H1 (cell line): ENCODE measurements around the gene MMP20. TPM values are rescaled to one million over a fixed set of nuclear protein-coding genes. Genes with fewer than 3 reads are reported as not detected.

Source experiments
- CTCF ChIA-PET: fragments of 300-600 bp; sonication (Branson Sonifier 250); formaldehyde crosslinking; loops from one replicate; lab custom pipeline; 2021; ENCODE audit not compliant: partially characterized antibody; lab: Charles Lee
- POLR2A ChIA-PET: fragments of 300-600 bp; sonication (Branson Sonifier 250); formaldehyde crosslinking; loops from one replicate; lab custom pipeline; 2021; ENCODE audit warnings: inconsistent platforms; ENCODE audit not compliant: partially characterized antibody; lab: Charles Lee
- DNase-seq, 2 experiments: peaks; one replicate each; pipeline versions ENCODE4 v3.0.0 to v3.0.0-alpha.2; 2010 to 2022; ENCODE audit warnings: low spot score in 2 of 2, low read depth in 1 of 2, mixed read lengths in 1 of 2
- FAIRE-seq: peaks from 2 replicates; lab custom pipeline; 2011; peaks lifted over from hg19 to GRCh38; lab: Jason Lieb, UNC
- H2AFZ ChIP-seq: 2 replicates; pipeline ENCODE4 v1.8.1; 2012; ENCODE audit warnings: low read length, inconsistent platforms
- H2AK5ac ChIP-seq: 2 replicates; pipeline ENCODE4 v1.6.1; 2013; ENCODE audit warnings: low read depth, low read length
- H2BK120ac ChIP-seq: replicated peaks from 2 replicates; pipeline ENCODE3; 2013; ENCODE audit warnings: low read depth, low read length, inconsistent platforms
- H2BK12ac ChIP-seq: 2 replicates; pipeline ENCODE4 v1.6.1; 2013; ENCODE audit warnings: low read depth, low read length
- H2BK15ac ChIP-seq: 2 replicates; pipeline ENCODE4 v1.6.1; 2013; ENCODE audit warnings: low read length
- H2BK20ac ChIP-seq: 2 replicates; pipeline ENCODE4 v1.6.1; 2013; ENCODE audit warnings: low read length
- H2BK5ac ChIP-seq: 2 replicates; pipeline ENCODE4 v1.6.1; 2013; ENCODE audit warnings: low read depth, low read length
- H3K14ac ChIP-seq: 2 replicates; pipeline ENCODE4 v1.6.1; 2013; ENCODE audit warnings: inconsistent platforms; ENCODE audit not compliant: insufficient read length
- H3K18ac ChIP-seq: 2 replicates; pipeline ENCODE4 v1.6.1; 2013; ENCODE audit warnings: low read length; ENCODE audit errors: extremely low read depth
- H3K23ac ChIP-seq: 2 replicates; pipeline ENCODE4 v1.6.1; 2013; ENCODE audit warnings: inconsistent platforms; ENCODE audit not compliant: insufficient read length
- H3K23me2 ChIP-seq: 2 replicates; pipeline ENCODE4 v1.6.1; 2013; ENCODE audit warnings: low read depth, low read length
- H3K27ac ChIP-seq: 2 replicates; pipeline ENCODE4 v1.6.1; 2011; ENCODE audit warnings: low read depth, low read length, inconsistent platforms
- H3K27me3 ChIP-seq, 4 experiments: replicated peaks in 1 of 4; 1 replicate in 1 of 4; 2 replicates in 3 of 4; pipeline versions ENCODE4 v1.6.1 to v1.8.1; 2011 to 2013; ENCODE audit warnings: low read length in 3 of 4, mild to moderate bottlenecking in 3 of 4, inconsistent platforms in 2 of 4, mixed read lengths in 2 of 4, moderate library complexity in 1 of 4; ENCODE audit not compliant: control insufficient read depth in 3 of 4, insufficient read depth in 3 of 4; ENCODE audit errors: extremely low read depth in 1 of 4
- H3K36me3 ChIP-seq, 4 experiments: 2 replicates each; pipeline versions ENCODE4 v1.6.1 to v1.8.1; 2011 to 2013; ENCODE audit warnings: mild to moderate bottlenecking in 4 of 4, low read length in 3 of 4, moderate library complexity in 2 of 4, control low read depth in 1 of 4, inconsistent platforms in 1 of 4; ENCODE audit not compliant: insufficient read depth in 4 of 4, control insufficient read depth in 2 of 4
- H3K4ac ChIP-seq: replicated peaks from 2 replicates; pipeline ENCODE3; 2013; ENCODE audit warnings: low read length, low read depth, mixed read lengths, inconsistent platforms; ENCODE audit not compliant: insufficient read length
- H3K4me1 ChIP-seq, 4 experiments: replicated peaks in 1 of 4; 1 replicate in 1 of 4; 2 replicates in 3 of 4; pipeline versions ENCODE4 v1.6.1 to v1.8.1; 2011 to 2013; ENCODE audit warnings: low read length in 3 of 4, inconsistent platforms in 2 of 4, mixed read lengths in 1 of 4; ENCODE audit not compliant: insufficient read depth in 4 of 4, control insufficient read depth in 3 of 4
- H3K4me2 ChIP-seq, 2 experiments: 2 replicates each; pipeline versions ENCODE4 v1.6.1 to v1.8.1; 2011 to 2013; ENCODE audit warnings: low read depth in 2 of 2, low read length in 2 of 2, control low read depth in 1 of 2, inconsistent platforms in 1 of 2, mild to moderate bottlenecking in 1 of 2; ENCODE audit not compliant: insufficient read depth in 1 of 2
- H3K4me3 ChIP-seq, 4 experiments: fragments of 200-600, 300-600 bp in 1 of 4; sonication (generic), shearing (Covaris generic), sonication (Bioruptor Twin) in 1 of 4; 2 replicates each; pipeline versions ENCODE4 v1.5.1 to v1.8.1; 2011 to 2016; ENCODE audit warnings: low read length in 4 of 4, low read depth in 3 of 4, control low read depth in 2 of 4, inconsistent platforms in 2 of 4, mild to moderate bottlenecking in 2 of 4, mixed read lengths in 1 of 4, moderate library complexity in 1 of 4; ENCODE audit not compliant: insufficient read depth in 2 of 4; ENCODE audit errors: extremely low read depth in 1 of 4
- H3K56ac ChIP-seq: replicated peaks from 2 replicates; pipeline ENCODE3; 2013; ENCODE audit warnings: low read depth, mild to moderate bottlenecking, mixed read lengths, low read length, inconsistent platforms; ENCODE audit not compliant: insufficient read length
- H3K79me1 ChIP-seq: 2 replicates; pipeline ENCODE4 v1.6.1; 2013; ENCODE audit warnings: low read depth, low read length, control low read depth
- H3K79me2 ChIP-seq, 2 experiments: 2 replicates each; pipeline versions ENCODE4 v1.6.1 to v1.8.1; 2012 to 2013; ENCODE audit warnings: low read length in 2 of 2, mild to moderate bottlenecking in 2 of 2, inconsistent platforms in 1 of 2; ENCODE audit not compliant: insufficient read depth in 2 of 2, control insufficient read depth in 1 of 2
- H3K9ac ChIP-seq, 4 experiments: replicated peaks in 1 of 4; 1 replicate in 1 of 4; 2 replicates in 3 of 4; pipeline versions ENCODE4 v1.6.1 to v1.8.1; 2011 to 2013; ENCODE audit warnings: low read depth in 3 of 4, low read length in 3 of 4, control low read depth in 2 of 4, mild to moderate bottlenecking in 2 of 4, moderate library complexity in 2 of 4, inconsistent platforms in 1 of 4; ENCODE audit errors: extremely low read depth in 1 of 4
- H3K9me3 ChIP-seq, 2 experiments: 2 replicates each; pipeline versions ENCODE4 v1.6.1 to v1.8.1; 2012 to 2013; ENCODE audit warnings: mild to moderate bottlenecking in 2 of 2, moderate library complexity in 2 of 2, control low read depth in 1 of 2, inconsistent platforms in 1 of 2, low read depth in 1 of 2, low read length in 1 of 2, mixed read lengths in 1 of 2; ENCODE audit not compliant: insufficient read depth in 2 of 2
- H4K20me1 ChIP-seq, 2 experiments: replicated peaks in 1 of 2; 2 replicates each; pipeline versions ENCODE3 to v1.8.1; 2011 to 2013; ENCODE audit warnings: inconsistent platforms in 2 of 2, low read length in 2 of 2, mild to moderate bottlenecking in 1 of 2; ENCODE audit not compliant: insufficient read depth in 2 of 2, control insufficient read depth in 1 of 2
- H4K5ac ChIP-seq: 2 replicates; pipeline ENCODE4 v1.6.1; 2013; ENCODE audit warnings: low read length, low read depth, mixed read lengths, inconsistent platforms; ENCODE audit not compliant: insufficient read length
- H4K8ac ChIP-seq: 2 replicates; pipeline ENCODE4 v1.8.0; 2013; ENCODE audit warnings: mild to moderate bottlenecking, moderate library complexity, low read length, inconsistent platforms; ENCODE audit not compliant: insufficient read depth; ENCODE audit errors: extremely low read depth
- H4K91ac ChIP-seq: replicated peaks from 2 replicates; pipeline ENCODE3; 2013; ENCODE audit warnings: low read length, mixed read lengths, inconsistent platforms; ENCODE audit not compliant: insufficient read length
- ATF2 ChIP-seq: IDR thresholded peaks from 2 replicates; pipeline ENCODE4 v1.6.1; 2012; ENCODE audit warnings: low read length, inconsistent platforms
- WGBS, 2 experiments: shearing (Covaris generic) in 1 of 2; methylation state at CpG; one replicate each; pipeline versions ENCODE4 v1.1.6 to v1.1.7; 2013 to 2015; ENCODE audit warnings: low lambda C conversion rate in 2 of 2, mixed read lengths in 2 of 2, inconsistent platforms in 1 of 2, low coverage in 1 of 2, missing lambda C conversion rate in 1 of 2; ENCODE audit not compliant: insufficient replicate concordance in 2 of 2, insufficient coverage in 1 of 2, insufficient read length in 1 of 2; ENCODE audit errors: extremely low coverage in 1 of 2, missing lambda C conversion rate in 1 of 2; 5-methylcytosine and 5-hydroxymethylcytosine counted together
- polyA plus RNA-seq, 7 experiments: library from polyadenylated mRNA; depleted of rRNA in 3 of 7; stranded (reverse) in 5 of 7; unstranded in 2 of 7; fragments of >200 nt in 5 of 7; fragments of 200-250 nt in 2 of 7; gene quantifications; 1 replicate in 5 of 7; 2 replicates in 1 of 7; 4 replicates in 1 of 7; pipeline versions ENCODE4 v1.2.1 to v1.2.3, GENCODE V29; 2011 to 2013; ENCODE audit warnings: missing spikeins in 2 of 7, mixed read lengths in 2 of 7
- total RNA-seq: library from RNA; stranded (reverse); fragmentation: NEBNext Ultra II Directional; extraction: Animal tissue kit (Norgen Biotek cat#: 25700); gene quantifications from 2 replicates; pipeline ENCODE4 v1.2.1, GENCODE V29; 2021

The MMP20 gene
- total and polyA plus RNA-seq, 2 of the 8 experiments (the other 6 are each of a cell fraction or from before 2014, with no cell fraction given): not detected

GRCh38 chr11:102577723-102578122 is 47.4 kb downstream of the MMP20 start:
- H2BK5ac ChIP-seq: no peak overlapping the region
- H3K4me2 ChIP-seq: no peak overlapping the region
- no peak overlapping the region for H4K5ac ChIP-seq
- H3K79me1 ChIP-seq: no peaks in the 10 kb centered on the region
- no peak overlapping the region for H4K91ac ChIP-seq
- no peak for TF ChIP-seq ATF2
- H3K4ac ChIP-seq: no peak overlapping the region
- WGBS, 2 experiments: 97% methylated on average over 2 of the region's 2 CpGs; no CpG with 5 or more reads in 1 of the 2 experiments
- no peak overlapping the region for H3K4me3 ChIP-seq
- ChIA-PET POLR2A (no interaction called here), CTCF (interaction anchor here (0.6 to 1.1 kb wide), 3 partner anchors 15 to 272 kb away, joined by 3 to 5 read pairs (median 3); no protein-coding TSS in a partner anchor)
- H2BK20ac ChIP-seq: no peak overlapping the region
- no peaks in the 10 kb centered on the region for H3K9me3 ChIP-seq
- no peak overlapping the region for H2AK5ac ChIP-seq
- DNase-seq: no peak
- no peak overlapping the region for H3K56ac ChIP-seq
- H3K4me1 ChIP-seq: no peaks in the 10 kb centered on the region
- no peak overlapping the region for H4K8ac ChIP-seq
- H3K14ac ChIP-seq: no peak overlapping the region
- H3K79me2 ChIP-seq: no peaks in the 10 kb centered on the region
- no peaks in the 10 kb centered on the region for H3K36me3 ChIP-seq
- H3K9ac ChIP-seq: no peak overlapping the region
- no peaks in the 10 kb centered on the region for H3K27me3 ChIP-seq
- no peak overlapping the region for H3K27ac ChIP-seq
- no peak overlapping the region for H2BK12ac ChIP-seq
- H2BK15ac ChIP-seq: no peak overlapping the region
- FAIRE-seq: no peak
- H2AFZ ChIP-seq: no peak overlapping the region
- H2BK120ac ChIP-seq: no peak overlapping the region
- no peaks in the 10 kb centered on the region for H3K23me2 ChIP-seq
- no peak overlapping the region for H3K23ac ChIP-seq
- no peaks in the 10 kb centered on the region for H4K20me1 ChIP-seq
- no peak overlapping the region for H3K18ac ChIP-seq
